GM10266 (cell line): ENCODE measurements around the gene SUN3.

Experiments used
- DNase-seq: peaks from one replicate; pipeline ENCODE4 v3.0.0; 2012; ENCODE audit errors: extremely low spot score
- TF ChIP-seq, protein P1 (sequence below): IDR thresholded peaks from 2 replicates; pipeline ENCODE4 v1.5.1; 2012; ENCODE audit warnings: mild to moderate bottlenecking, low read depth; ENCODE audit not compliant: control insufficient read depth, insufficient read depth; ENCODE audit errors: missing control alignments

The SUN3 gene

DNA sequence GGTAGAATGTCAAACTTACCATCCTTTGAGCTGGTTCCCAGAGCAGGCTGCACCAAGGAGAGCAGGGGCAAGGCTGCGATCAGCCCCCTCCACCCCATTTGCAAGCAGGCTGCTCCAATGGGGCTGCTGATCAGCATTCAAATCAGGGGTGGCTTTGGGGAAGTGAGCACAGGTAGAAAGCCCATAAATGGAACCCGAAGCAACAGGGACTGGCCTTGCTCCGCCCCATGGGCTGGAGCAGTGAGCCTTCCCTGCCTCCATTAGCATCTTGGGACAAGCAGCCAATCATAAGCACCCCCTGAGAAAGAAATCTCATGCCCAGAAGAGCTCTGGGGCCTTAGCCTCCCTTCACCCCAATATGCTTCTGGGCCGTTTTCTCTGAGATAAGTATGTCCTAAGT is 76.7 kb downstream of the SUN3 start:
- DNase-seq: no peak
- TF ChIP-seq, protein P1, sequence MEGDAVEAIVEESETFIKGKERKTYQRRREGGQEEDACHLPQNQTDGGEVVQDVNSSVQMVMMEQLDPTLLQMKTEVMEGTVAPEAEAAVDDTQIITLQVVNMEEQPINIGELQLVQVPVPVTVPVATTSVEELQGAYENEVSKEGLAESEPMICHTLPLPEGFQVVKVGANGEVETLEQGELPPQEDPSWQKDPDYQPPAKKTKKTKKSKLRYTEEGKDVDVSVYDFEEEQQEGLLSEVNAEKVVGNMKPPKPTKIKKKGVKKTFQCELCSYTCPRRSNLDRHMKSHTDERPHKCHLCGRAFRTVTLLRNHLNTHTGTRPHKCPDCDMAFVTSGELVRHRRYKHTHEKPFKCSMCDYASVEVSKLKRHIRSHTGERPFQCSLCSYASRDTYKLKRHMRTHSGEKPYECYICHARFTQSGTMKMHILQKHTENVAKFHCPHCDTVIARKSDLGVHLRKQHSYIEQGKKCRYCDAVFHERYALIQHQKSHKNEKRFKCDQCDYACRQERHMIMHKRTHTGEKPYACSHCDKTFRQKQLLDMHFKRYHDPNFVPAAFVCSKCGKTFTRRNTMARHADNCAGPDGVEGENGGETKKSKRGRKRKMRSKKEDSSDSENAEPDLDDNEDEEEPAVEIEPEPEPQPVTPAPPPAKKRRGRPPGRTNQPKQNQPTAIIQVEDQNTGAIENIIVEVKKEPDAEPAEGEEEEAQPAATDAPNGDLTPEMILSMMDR: no peak

DNA sequence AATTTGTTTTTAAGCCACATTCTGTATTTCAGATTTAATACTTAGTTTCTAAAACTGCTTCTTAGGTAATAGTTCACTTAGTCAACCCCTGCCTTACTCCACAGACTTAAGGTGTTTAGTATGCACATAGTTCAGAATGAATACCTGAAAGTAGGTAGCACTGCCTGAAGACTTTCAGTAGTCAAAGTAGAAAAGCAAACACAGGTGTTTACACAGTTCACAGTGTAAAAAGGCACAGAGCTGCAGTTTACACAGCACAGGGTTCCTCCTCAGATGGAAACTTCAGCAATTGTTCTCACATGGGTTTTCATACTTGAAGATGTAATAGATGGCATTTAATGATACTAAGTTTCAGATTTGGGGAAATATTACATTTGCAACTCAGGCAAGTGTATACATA is 77.5 kb downstream of the SUN3 start:
- TF ChIP-seq, protein P1: no peak
- no peak for DNase-seq

DNA sequence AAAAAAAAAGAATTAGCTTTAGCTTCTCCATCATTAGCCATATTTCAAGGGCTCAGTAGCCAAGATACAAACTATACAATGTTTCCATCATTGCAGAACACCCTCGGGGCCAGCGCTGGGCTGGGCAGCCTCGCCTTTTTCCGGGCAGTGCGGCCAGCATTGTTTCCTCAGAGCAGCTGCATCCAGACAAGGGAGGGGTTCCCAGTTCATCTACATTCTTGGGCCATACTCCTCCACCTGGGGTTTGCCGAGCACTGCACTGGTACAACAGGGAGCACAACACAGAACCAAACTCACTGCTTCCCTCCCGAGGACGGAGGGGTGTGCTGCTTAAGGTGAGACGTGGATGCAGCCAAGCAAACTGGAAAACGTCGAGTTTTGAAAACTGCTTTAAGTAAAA is 78.2 kb downstream of the SUN3 start:
- DNase-seq: no peak
- TF ChIP-seq, protein P1: no peak

DNA sequence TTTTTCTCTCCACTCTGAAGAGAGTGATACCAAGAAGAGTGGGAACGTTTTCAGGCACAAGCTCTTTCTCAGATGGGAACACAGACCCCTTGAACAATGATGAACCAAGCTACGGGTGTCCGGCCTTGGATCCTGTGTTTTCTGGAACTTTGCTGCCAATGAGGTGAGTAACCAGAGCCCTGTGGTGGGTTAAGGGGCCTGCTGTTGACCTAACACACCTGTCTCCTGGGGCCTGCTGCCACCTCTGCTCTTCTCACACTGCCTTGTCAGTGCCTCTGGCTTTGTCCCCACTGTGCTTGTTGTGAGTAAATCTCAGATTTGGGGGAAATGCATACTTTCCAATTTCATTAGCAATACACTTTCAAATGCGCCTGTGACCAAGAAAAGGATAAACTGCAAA is 79.2 kb downstream of the SUN3 start:
- DNase-seq: no peak
- TF ChIP-seq, protein P1: no peak

DNA sequence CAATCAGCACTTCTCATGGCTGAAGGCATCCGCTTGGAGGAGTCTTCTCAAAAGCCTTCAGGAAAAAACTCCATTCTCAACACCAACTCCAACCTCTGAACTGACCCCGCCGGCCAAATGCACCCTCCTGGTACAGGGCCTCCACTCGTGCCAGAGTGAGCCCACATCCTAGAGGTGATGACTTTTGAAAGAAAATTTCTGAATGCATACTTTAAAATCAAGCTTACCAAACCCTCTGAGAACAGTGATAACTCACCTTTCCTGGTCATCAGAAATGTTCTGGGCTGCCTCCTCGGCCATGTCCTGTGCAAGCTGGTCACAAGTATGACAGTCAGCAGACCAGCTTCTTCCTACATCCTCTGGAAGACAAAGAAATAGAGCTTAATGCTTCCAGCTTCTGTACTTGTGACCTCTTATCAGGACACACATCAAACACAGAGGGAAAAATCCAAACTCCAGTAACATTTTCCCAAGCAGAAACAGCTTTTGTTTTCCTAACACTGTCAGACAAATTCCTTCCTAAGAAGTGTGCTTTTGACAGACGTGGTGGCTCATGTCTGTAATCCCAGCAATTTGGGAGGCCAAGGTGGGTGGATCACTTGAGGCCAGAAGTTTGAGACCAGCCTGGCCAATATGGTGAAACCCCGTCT is 80.6 kb downstream of the SUN3 start, which contains the start of gene PKD1L1:
Gene PKD1L1 (minus strand): TSS at position 326 of the 650 bp plus-strand sequence. CDS start 26 bp downstream, at position 300.
- no peak for DNase-seq
- TF ChIP-seq, protein P1: no peak

DNA sequence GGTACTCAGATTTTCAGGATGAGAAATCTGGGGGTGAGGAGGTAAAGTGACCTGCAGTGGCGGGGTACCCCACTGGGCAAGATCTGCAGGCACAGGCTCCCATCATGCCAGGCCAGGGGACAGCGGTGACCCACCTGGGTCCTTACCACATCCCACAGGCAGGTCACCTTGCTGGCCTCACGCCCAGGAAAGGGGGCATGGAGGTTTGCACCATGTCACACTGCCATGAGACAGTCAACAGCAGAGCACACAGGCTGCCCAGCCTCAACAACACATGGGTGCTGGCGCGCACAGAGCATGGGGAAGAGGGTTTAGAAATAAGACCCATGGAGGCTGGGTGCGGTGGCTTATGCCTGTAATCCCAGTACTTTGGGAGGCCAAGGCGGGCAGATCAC is 81.6 kb downstream of the SUN3 start:
- no peak for DNase-seq
- TF ChIP-seq, protein P1: no peak

DNA sequence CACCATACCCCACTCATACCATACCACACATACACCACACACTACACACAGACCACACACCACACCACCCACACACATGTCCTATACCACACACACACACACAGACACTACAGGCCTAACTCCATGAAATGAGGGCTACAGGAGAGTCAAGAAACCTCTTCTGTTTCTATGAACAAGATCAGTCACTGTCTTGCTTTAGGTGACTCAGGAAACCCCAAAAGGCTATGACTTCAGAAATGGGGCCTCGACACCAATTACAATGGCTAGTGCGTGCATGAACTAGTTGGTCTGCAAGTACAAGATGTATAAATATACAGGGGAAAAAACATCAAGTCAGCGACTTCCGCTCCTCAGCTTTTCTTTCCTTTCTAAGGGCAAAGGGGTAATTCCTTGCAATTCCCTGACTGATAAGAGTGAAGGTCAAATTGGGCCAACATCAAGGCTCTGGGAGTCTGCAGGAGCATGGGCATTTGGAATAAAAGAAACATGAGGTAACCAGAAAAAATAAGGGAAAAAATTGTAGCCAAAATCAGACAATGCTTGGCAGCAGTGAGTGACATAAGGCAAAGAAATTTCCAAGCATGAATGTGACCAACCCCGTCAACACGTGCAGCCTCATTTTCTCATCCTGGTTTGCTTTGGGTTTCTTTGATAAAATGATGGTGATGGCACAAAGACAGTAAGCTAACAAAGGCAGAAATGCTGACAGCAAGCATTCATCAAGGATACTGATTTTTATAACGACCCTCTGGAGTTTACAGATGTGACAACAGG is 82.1 kb downstream of the SUN3 start:
- TF ChIP-seq, protein P1: no peak

More for the DNA sequence above, 82.1 kb downstream of the SUN3 start:
- DNase-seq: no peak
